ENCODE data around the gene PDZRN4.

PDZRN4 gene

GRCh38 chr12:41443690-41444089, 255.6 kb downstream of the PDZRN4 start:
- no peaks in the 10 kb centered on the region for H3K4me1 Mint-ChIP-seq (ENCODE audit: low read depth)
- H3K27me3 Mint-ChIP-seq (ENCODE audit: low read depth) = no peaks in the 10 kb centered on the region
- no peaks in the 10 kb centered on the region for H3K36me3 Mint-ChIP-seq (ENCODE audit: low read depth)
- DNase-seq (ENCODE audit: low spot score) = no peak
- H3K4me3 Mint-ChIP-seq = no peak overlapping the region
- no peaks in the 10 kb centered on the region for H3K9me3 Mint-ChIP-seq
- H3K27ac Mint-ChIP-seq = no peak overlapping the region

DNA sequence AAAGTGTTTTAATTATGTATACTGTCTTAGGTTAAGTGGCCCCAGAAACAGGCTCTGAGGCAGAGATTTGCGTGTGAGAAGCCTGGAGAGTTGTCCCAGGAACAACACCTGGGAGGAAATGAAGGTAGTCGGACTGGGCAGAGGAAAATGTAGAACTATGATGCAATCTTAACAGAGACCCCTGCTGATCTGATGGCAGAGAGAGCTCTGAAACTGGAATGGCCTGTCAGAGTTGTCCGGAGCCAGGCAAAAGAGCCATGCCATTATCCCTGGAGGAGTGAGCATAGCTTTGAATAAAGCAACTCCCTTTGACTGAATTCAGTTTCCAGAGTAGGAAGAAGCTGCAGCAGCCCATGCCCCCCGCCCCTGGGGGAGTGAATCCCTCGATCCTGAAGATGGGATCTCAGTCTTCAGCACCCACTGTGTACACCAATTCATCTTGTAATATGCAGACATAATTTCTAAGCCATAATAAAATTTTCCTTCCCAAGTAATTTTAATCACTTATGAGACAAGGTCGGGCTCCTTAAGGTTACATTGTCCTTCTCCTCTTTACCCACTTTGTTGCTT, 264.8 kb downstream of the PDZRN4 start:
- Mint-ChIP-seq H3K4me1 (ENCODE audit: low read depth) (no peaks in the 10 kb centered on the region), H3K9me3 (no peaks in the 10 kb centered on the region), H3K4me3 (no peak overlapping the region), H3K27me3 (ENCODE audit: low read depth) (no peaks in the 10 kb centered on the region), H3K36me3 (ENCODE audit: low read depth) (no peaks in the 10 kb centered on the region), H3K27ac (no peak overlapping the region)
- no peak for DNase-seq (ENCODE audit: low spot score)

GRCh38 chr12:41453409-41453808, 265.3 kb downstream of the PDZRN4 start:
- no peaks in the 10 kb centered on the region for H3K4me1 Mint-ChIP-seq (ENCODE audit: low read depth)
- H3K4me3 Mint-ChIP-seq = no peak overlapping the region
- H3K27me3 Mint-ChIP-seq (ENCODE audit: low read depth) = no peaks in the 10 kb centered on the region
- H3K36me3 Mint-ChIP-seq (ENCODE audit: low read depth) = no peaks in the 10 kb centered on the region
- H3K27ac Mint-ChIP-seq = no peak overlapping the region
- DNase-seq (ENCODE audit: low spot score) = no peak
- H3K9me3 Mint-ChIP-seq = no peaks in the 10 kb centered on the region

- H3K4me3 Mint-ChIP-seq = no peak overlapping the region
- DNase-seq (ENCODE audit: low spot score) = no peak
- H3K4me1 Mint-ChIP-seq (ENCODE audit: low read depth) = no peaks in the 10 kb centered on the region
- no peaks in the 10 kb centered on the region for H3K9me3 Mint-ChIP-seq
- no peaks in the 10 kb centered on the region for H3K36me3 Mint-ChIP-seq (ENCODE audit: low read depth)
- no peak overlapping the region for H3K27ac Mint-ChIP-seq
- H3K27me3 Mint-ChIP-seq (ENCODE audit: low read depth) = no peaks in the 10 kb centered on the region
Measured at GRCh38 chr12:41459111-41459905, 271.2 kb downstream of the PDZRN4 start.

GRCh38 chr12:41459906-41460214, 271.7 kb downstream of the PDZRN4 start:
- no peaks in the 10 kb centered on the region for H3K27me3 Mint-ChIP-seq (ENCODE audit: low read depth)
- DNase-seq (ENCODE audit: low spot score) = no peak
- no peaks in the 10 kb centered on the region for H3K4me1 Mint-ChIP-seq (ENCODE audit: low read depth)
- no peak overlapping the region for H3K27ac Mint-ChIP-seq
- H3K36me3 Mint-ChIP-seq (ENCODE audit: low read depth) = no peaks in the 10 kb centered on the region
- H3K9me3 Mint-ChIP-seq = no peaks in the 10 kb centered on the region
- no peak overlapping the region for H3K4me3 Mint-ChIP-seq

- Mint-ChIP-seq H3K27me3 (ENCODE audit: low read depth) (no peaks in the 10 kb centered on the region), H3K36me3 (ENCODE audit: low read depth) (no peaks in the 10 kb centered on the region), H3K4me1 (ENCODE audit: low read depth) (no peaks in the 10 kb centered on the region), H3K9me3 (no peaks in the 10 kb centered on the region), H3K27ac (no peak overlapping the region), H3K4me3 (no peak overlapping the region)
- DNase-seq (ENCODE audit: low spot score) = no peak
Measured at GRCh38 chr12:41460906-41461305, 272.8 kb downstream of the PDZRN4 start.

DNA sequence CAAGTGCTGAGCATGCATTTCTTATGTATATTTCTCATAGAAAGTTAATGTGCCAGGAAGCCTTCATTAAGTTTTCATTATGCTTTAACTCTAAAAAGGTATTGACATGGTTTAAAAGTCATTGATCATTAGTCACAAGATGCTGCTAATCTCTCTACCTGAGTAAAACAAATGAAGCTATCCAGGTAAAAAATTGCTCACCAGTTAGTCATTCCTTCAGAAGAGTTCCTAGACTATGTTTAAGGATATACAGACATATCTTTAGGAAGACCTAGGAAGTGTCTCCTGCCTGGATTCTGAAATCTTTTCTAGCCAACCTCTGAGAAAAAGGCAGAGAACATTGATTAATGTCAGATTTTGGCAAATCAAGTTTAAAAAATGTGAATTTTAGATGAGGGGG, 274.2 kb downstream of the PDZRN4 start:
- Mint-ChIP-seq H3K27ac (no peak overlapping the region), H3K36me3 (ENCODE audit: low read depth) (no peaks in the 10 kb centered on the region), H3K4me3 (no peak overlapping the region), H3K27me3 (ENCODE audit: low read depth) (no peaks in the 10 kb centered on the region), H3K9me3 (no peaks in the 10 kb centered on the region), H3K4me1 (ENCODE audit: low read depth) (no peaks in the 10 kb centered on the region)
- DNase-seq (ENCODE audit: low spot score) = no peak

GRCh38 chr12:41465526-41465925, 277.4 kb downstream of the PDZRN4 start:
- H3K4me1 Mint-ChIP-seq (ENCODE audit: low read depth) = no peaks in the 10 kb centered on the region
- no peak overlapping the region for H3K27ac Mint-ChIP-seq
- H3K4me3 Mint-ChIP-seq = no peak overlapping the region
- H3K9me3 Mint-ChIP-seq = no peaks in the 10 kb centered on the region
- DNase-seq (ENCODE audit: low spot score) = no peak
- no peaks in the 10 kb centered on the region for H3K27me3 Mint-ChIP-seq (ENCODE audit: low read depth)
- no peaks in the 10 kb centered on the region for H3K36me3 Mint-ChIP-seq (ENCODE audit: low read depth)

DNA sequence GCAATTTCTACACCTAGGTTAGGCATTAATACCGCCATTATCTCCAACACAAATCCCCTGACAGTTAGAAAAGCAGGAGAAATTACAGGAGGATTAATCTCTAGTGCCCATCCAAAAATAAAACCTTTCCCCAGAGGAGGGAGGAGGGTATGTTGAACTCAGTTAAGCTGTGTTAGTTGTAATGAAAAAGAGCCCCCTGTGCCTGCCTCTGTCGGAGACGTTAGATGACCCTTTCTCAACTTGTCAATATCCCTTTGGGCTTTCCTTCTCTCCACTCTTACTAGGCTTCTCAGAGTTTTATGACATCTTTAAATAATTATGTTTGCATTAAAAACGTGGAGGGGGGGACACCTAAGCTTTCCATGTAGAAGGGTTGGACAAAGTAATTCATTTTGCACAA, 278.2 kb downstream of the PDZRN4 start:
- no peak for DNase-seq (ENCODE audit: low spot score)
- H3K36me3 Mint-ChIP-seq (ENCODE audit: low read depth) = no peaks in the 10 kb centered on the region
- H3K27me3 Mint-ChIP-seq (ENCODE audit: low read depth) = no peaks in the 10 kb centered on the region
- H3K4me1 Mint-ChIP-seq (ENCODE audit: low read depth) = no peaks in the 10 kb centered on the region
- H3K4me3 Mint-ChIP-seq = no peak overlapping the region
- H3K27ac Mint-ChIP-seq = no peak overlapping the region
- no peaks in the 10 kb centered on the region for H3K9me3 Mint-ChIP-seq

DNA sequence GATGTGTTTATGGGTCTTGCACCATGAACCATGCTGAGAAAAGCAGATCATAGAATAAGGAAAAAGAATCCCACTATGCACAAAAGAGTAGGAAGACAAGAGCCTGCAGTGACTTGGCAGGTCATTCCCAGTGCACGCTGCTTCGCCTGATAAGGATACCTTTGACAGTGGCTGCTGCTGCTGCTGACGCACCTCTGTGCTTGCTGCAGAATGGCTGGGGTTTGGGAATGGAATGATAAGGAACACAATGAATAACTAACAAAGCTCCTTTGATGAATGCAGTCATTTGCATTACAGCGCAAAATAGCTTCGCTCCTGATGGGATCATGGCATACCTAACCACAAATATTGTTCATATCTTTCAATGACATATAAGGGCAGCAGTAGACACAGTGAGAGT, 278.7 kb downstream of the PDZRN4 start:
- Mint-ChIP-seq H3K4me3 (no peak overlapping the region), H3K4me1 (ENCODE audit: low read depth) (no peaks in the 10 kb centered on the region), H3K27ac (no peak overlapping the region), H3K36me3 (ENCODE audit: low read depth) (no peaks in the 10 kb centered on the region), H3K27me3 (ENCODE audit: low read depth) (no peaks in the 10 kb centered on the region), H3K9me3 (no peaks in the 10 kb centered on the region)
- DNase-seq (ENCODE audit: low spot score) = no peak

- Mint-ChIP-seq H3K4me1 (ENCODE audit: low read depth) (no peaks in the 10 kb centered on the region), H3K27me3 (ENCODE audit: low read depth) (no peaks in the 10 kb centered on the region), H3K36me3 (ENCODE audit: low read depth) (no peaks in the 10 kb centered on the region), H3K27ac (no peak overlapping the region), H3K4me3 (no peak overlapping the region), H3K9me3 (no peaks in the 10 kb centered on the region)
- no peak for DNase-seq (ENCODE audit: low spot score)
Measured at GRCh38 chr12:41467591-41468325, 279.6 kb downstream of the PDZRN4 start.

GRCh38 chr12:41468341-41468740, 280.2 kb downstream of the PDZRN4 start:
- DNase-seq (ENCODE audit: low spot score) = no peak
- Mint-ChIP-seq H3K27me3 (ENCODE audit: low read depth) (no peaks in the 10 kb centered on the region), H3K4me3 (no peak overlapping the region), H3K9me3 (no peaks in the 10 kb centered on the region), H3K36me3 (ENCODE audit: low read depth) (no peaks in the 10 kb centered on the region), H3K27ac (no peak overlapping the region), H3K4me1 (ENCODE audit: low read depth) (no peaks in the 10 kb centered on the region)

DNA sequence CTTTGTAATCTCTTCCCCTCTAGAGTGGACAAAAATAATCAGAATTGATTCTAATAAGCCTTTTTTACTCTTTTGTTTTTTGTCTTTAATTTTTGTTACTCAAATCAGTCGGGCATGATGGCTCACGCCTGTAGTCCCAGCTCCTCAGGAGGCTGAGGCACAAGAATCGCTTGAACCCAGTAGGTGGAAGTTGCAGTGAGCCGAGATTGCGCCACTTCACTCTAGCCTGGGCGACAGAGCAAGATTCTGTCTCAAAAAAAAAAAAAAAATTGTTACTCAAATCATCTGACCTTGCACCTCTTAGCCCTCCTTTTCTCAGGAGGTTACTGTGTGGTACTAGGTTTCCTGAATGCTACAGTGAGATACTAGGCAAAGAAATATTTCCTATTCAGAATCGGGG, 280.6 kb downstream of the PDZRN4 start:
- Mint-ChIP-seq H3K27me3 (ENCODE audit: low read depth) (no peaks in the 10 kb centered on the region), H3K4me3 (no peak overlapping the region), H3K9me3 (no peaks in the 10 kb centered on the region), H3K36me3 (ENCODE audit: low read depth) (no peaks in the 10 kb centered on the region), H3K4me1 (ENCODE audit: low read depth) (no peaks in the 10 kb centered on the region), H3K27ac (no peak overlapping the region)
- no peak for DNase-seq (ENCODE audit: low spot score)

DNA sequence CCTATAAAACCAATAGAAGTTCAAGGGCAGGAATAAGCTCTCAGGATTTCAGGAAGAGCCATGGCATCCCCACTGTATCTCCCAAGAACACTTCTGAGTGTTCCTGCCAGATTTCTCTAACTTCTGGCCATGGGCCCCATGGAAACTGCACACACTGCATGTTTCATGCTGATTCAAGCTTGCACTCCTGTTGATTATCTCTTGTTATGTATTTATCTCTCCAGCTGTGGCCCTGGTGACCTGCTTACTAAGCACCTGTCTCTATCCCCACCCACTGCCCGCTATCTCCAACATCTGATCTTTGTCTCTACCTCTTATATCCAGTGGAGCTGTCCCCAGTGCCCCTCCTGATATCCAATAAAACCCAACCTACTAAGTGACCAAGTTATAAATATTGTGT, 285.3 kb downstream of the PDZRN4 start:
- no peak for DNase-seq (ENCODE audit: low spot score)
- H3K36me3 Mint-ChIP-seq (ENCODE audit: low read depth) = no peaks in the 10 kb centered on the region
- no peaks in the 10 kb centered on the region for H3K9me3 Mint-ChIP-seq
- H3K4me1 Mint-ChIP-seq (ENCODE audit: low read depth) = no peaks in the 10 kb centered on the region
- no peaks in the 10 kb centered on the region for H3K27me3 Mint-ChIP-seq (ENCODE audit: low read depth)
- H3K4me3 Mint-ChIP-seq = no peak overlapping the region
- H3K27ac Mint-ChIP-seq = no peak overlapping the region
